ENCODE data around the gene RABEP1.
"Not testable (repeated sequence)": the region's sequence is repeated elsewhere in the genome, so short reads cannot be mapped to it uniquely, and the experiment has no call there.

RABEP1 gene

DNA sequence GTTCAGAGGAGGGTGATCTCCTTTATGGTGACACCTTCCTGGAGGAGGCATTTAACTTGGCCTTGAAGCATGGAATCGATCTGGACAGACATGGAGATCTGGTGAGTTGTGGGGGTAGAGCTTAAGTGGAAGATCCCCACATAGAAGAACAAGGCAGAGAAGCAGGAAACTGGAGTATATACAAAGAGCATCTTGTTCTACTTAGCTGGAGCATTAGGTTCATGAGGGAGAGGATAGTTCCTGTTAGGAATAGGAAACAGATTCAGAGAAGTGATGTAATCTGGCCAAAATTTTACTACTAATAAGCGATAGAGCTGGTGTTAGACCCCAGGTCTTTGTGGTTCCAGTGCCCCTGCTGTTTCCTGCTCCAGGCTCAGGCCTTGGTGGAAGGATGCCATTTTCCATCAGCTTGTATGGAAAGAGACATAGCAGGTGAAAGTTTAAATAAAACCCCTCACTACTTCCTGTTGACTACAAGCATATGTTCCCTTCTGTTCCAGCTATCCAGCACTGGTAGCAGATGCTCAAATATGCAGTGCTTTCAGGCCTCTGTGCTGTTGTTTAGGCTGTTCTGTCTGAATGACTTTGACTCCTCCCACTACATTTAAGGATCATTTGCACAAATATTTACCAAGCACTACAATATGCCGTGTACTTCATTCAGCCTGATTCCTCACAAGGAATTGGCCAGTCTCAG lies 147.3 kb downstream of the RABEP1 start:
- DNase-seq = no peak

DNA sequence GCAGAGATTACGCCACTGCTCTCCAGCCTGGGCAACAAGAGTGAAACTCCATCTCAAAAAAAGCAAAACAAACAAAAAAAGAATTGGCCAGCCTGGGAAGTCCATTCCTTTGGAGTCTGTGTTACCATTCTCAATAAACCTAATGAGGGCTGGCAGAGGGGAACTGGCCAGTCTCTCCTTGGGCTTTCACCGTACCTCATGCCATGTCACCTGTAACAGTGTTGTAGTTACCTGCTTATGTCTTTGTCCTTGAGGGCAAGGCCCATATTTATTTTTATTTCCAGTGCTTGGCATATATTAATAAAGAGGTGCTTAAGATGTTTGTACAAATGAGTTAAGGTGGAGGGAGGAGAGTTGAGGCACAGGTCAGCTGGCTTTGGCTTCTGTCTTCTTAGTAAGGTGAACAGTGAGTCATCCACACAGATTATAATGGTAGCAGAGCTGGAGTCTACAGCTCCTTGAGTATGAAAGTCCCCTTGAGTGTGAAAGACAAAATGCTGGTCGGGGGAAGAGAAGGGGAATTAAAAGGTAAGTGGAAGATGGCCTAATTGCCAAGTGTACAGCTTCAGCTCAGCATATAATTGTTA lies 148.4 kb downstream of the RABEP1 start:
- no peak for DNase-seq

DNA sequence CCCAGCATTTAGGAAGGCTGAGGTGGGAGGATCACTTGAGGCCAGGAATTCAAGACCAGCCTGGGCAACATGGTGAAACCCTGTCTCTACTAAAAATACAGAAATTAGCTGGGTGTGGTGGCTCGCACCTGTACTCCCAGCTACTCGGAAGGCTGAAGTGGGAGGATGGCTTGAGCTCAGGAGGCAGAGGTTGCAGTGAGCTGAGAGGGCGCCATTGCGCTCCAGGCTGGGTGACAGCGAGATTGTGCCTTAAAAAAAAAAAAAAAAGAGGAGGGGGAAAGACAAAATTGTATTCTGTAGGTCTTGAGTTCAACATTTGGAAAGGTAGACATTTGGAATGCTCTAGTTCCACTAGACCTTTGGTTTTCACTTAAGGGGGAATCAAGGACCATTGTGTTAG lies 149.2 kb downstream of the RABEP1 start:
- DNase-seq = not testable (repeated sequence)

DNA sequence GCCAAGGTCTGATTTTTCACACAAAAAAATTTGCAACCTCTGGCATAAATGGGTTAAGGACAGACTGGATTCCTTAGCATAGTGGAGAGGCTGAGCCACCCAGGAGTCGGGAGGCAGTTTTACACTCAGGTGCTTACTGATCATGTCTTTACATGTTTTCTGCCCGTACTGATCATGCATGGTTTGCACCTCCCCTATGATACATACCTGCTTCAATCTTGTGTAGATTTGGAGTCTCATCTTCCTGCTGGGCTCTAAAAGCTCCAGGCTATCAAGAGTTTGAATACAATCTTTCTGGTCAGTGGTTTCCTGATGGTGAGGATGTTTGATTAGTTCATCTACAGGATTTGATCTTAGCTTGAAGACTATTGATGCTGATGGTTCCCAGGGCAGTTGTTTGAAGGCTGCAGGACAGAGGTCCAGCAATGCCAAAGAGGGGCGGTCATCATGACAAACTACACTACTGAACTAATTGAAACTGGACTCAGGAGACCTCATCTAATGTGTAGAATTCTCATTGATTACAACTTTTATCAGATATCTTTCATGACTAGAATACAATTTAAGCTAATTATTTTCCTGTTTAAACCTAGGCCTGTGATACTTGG lies 150.0 kb downstream of the RABEP1 start:
- no peak for DNase-seq

DNA sequence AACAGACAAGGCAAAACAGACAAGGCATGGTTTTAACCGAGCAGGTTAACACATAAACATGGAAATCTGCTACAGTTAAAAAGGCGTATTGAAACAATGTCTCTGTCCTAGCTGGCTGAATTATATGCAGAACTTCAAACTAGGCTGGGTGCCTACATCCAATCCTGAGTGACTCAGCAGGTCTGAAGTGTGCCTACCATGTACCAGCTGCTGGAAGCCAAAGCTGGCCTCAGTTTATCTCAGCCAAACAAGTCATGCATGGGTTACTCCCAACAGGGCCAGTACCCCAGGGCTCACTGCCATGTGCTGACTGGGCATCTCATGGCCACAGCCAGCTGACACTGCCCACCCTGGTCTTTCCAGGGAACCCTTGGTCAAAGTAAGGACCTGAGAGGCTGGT lies 152.9 kb downstream of the RABEP1 start:
- DNase-seq = no peak
